Kidney tubule cell (primary cell): ENCODE data around the gene HSBP1L1.
"Not testable (repeated sequence)": the region's sequence is repeated elsewhere in the genome, so short reads cannot be mapped to it uniquely, and the experiment has no call there.

ENCODE experiments used
- DNase-seq: peaks from one replicate; pipeline ENCODE4 v3.0.0-alpha.2; 2018; ENCODE audit warnings: low spot score

HSBP1L1 gene

DNA sequence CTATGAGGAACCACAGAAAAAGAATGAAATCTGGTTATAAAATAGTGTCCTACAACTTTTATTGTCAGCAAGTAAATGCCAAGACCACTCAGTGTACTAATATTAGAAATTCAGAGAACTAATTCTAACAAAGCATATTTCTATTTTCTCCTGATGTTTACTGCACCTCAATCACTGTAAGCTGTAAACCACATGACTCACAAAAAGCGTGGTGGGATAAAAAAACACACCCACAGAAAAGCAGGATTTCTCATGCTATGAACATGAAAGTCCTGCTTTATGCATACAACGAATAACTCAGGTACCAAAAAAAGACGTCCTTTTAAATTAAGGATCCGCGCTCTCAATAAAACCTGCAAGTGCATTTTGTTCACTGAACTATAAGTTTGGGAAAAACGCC is 23.1 kb downstream of the HSBP1L1 start:
- DNase-seq, result no peak

DNA sequence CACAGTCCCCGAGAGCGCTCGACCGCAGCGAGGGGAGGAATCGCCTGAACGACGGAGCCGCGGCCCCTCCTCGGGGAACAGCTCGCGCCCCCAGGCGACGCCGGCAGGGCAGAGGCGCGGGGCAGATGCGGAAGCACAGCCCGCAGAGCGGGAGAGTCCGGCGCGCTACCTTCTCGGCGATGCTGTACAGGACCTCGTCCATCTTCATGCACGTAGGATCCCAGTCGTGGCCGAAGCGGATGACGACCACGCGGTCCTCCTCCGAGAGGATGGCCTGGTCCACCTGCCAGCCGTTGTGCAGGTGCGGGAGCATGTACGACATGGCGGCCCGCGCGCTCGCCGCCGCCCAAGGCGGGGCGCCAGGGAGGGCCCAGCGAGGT is 23.6 kb downstream of the HSBP1L1 start:
- DNase-seq, result peak; percentile 50

DNA sequence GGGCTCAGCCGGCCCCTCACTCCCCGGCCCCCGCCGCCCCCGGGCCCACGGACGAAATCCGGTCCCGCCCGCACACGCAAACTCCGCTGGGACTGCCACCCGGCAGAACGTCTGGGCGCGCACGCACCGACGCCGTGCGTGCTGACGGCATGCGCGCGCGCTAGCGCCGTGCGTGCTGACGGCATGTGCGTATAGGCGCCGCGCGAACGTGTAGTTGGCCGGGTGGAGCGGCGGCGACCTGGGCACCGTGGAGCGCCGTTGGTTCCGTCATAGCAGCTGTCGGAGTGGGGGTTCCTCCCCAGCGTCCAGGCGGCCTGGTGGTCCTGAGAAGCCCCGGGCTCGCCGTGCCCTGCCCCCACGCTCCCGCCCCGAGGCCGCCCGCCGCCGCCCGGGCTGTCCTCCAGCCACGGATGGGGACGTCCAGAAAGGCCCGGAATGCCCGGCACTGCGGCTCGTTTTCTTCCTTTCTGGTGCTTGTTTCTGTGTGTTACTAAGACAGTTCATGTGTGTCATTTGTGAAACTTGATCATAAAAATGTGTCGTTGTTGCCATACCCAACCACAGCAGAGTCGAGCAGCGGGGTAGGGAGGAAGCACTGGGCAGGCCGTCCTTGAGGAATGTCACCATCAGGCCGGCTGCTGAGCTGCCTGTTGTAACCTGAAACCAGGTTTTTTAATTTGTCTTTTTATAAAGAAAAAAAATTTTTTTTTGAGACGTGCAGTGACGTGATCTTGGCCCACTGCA is 24.2 kb downstream of the HSBP1L1 start, which contains the start of gene TXNL4A:
Gene TXNL4A (minus strand): TSS at position 113 of the 744 bp plus-strand sequence. CDS start 171 bp downstream, outside the sequence.
- DNase-seq, result peak; percentile 88

DNA sequence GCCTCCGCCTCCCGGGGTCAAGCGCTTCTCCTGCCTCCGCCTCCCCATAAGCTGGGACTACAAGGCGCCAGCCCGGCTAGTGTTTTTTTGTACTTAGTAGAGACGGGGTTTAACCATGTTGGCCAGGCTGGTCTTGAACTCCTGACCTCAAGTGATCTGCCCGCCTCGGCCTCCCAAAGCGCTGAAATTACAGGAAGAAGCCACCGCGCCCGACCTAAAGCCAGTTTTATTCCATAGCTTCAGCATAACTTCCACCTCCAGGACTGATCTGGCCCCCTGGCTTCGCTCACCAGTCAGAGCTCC is 24.7 kb downstream of the HSBP1L1 start:
- no peak for DNase-seq

DNA sequence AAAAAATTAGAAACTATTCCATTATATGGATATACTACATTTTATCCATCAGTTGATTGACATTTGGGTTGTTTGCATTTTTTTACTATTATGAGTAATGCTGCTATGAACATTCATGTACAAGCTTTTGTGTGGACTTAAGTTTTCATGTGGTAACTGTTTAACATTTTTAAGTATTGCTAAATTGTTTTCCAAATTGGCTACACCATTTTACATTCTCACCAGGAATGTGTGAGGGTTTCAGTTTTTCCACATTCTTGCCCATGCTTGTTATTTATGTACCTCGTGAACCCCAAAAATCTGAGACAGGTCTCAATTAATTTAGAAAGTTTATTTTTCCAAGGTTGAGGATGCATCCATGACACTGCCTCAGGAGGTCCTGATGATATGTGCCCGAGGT is 27.1 kb downstream of the HSBP1L1 start:
- no peak for DNase-seq

DNA sequence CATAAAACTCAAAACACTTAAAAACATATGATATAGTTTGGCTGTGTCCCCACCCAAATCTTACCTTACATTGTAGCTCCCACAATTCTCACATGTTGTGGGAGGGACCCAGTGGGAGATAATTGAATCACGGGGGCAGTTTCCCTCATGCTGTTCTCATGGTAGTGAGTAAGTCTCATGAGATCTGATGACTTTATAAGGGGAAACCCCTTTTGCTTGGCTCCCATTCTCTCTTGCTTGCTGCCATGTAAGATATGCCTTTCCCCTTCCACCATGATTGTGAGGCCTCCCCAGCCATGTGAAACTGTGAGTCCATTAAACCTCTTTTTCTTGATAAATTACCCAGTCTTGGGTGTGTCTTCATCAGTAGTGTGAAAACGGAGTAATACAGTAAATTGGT is 35.3 kb downstream of the HSBP1L1 start:
- DNase-seq, result peak; percentile 35

DNA sequence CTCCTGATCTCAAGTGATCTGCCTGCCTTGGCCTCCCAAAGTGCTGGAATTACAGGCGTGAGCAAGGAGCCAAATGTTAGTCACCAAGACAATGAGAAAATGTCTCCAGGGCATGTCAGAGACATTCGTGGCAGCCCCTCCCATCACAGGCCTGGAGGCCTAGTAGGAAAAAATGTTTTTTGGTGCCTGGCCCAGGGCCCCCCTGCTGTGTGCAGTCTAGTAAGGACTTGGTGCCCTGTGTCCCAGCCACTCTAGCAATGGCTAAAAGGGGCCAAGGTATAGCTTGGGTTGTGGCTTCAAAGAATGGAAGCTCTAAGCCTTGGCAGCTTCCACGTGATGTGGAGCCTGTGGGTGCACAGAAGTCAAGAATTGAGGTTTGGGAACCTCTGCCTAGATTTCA is 36.4 kb downstream of the HSBP1L1 start:
- no peak for DNase-seq

DNA sequence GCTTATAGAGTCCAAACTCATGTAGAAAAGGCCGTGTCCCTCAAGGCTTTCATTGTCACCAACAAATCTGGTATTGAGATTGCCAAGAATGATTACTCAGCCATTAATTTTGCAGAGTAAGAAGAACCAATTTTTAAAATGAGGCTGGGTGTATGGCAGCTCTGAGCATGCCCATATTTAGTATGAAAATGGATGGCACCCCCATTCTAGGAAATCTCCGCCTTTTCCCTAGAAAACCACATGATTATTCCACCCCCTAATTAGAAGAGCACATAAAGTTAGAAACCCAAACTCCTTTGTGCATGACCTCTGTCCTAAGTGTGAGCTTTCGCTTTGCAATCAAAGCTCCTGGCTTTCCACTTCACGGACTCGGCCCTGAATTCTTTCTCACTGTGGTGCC is 38.0 kb downstream of the HSBP1L1 start:
- no peak for DNase-seq

DNA sequence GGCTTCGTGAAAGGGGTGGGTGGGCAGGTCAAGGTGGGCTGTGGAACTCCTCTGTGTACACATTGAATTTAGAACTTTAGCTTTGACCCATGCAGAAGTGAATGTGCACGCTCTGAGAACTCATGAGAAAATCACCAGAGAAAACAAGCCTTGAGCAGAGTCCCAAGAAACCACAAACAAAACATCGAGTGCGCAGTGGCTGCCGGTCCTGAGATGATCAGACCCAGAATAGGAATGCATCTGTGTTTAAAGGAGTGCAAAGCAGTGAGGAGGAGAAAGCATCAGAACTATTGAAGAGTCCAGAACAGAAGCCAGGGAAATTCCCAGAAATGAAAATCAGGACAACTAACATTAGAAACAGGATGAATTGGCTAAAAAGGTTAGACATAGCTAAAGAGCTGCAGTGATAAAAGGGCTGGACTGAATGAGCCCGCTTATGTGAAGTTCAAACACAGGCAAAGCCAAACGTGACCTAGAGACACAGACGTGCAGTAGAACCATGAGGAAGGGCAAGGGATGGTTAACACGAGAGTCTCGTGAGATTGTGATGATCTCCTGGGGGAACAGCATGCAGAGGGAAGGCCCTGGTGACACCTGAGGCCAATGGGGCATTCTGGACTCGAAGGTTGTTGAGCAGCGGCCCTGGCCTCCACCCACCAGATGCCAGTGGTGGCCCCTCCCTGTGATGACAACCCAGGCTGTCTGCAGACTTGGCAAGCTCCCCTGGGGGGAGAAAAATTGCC is 40.3 kb downstream of the HSBP1L1 start:
- DNase-seq, result no peak

DNA sequence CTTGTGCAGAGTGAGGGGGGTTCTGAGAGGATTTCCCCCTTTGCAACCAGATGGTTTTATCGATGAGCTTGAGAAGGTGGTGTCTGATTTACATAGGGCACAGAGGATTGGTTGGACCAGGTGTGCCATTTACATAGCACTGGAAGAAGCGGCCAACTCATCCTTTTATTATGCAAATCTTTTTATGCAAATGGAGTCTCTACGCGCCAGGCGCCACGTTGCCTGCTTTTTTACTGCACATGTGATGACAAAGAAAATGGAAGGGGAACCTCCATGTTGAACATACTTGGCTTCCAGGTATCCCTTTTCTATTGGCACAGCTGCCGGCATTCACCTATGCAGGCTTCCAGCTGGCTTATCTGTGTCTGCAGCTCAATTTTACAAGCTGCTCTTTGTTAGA is 42.3 kb downstream of the HSBP1L1 start:
- no peak for DNase-seq

DNA sequence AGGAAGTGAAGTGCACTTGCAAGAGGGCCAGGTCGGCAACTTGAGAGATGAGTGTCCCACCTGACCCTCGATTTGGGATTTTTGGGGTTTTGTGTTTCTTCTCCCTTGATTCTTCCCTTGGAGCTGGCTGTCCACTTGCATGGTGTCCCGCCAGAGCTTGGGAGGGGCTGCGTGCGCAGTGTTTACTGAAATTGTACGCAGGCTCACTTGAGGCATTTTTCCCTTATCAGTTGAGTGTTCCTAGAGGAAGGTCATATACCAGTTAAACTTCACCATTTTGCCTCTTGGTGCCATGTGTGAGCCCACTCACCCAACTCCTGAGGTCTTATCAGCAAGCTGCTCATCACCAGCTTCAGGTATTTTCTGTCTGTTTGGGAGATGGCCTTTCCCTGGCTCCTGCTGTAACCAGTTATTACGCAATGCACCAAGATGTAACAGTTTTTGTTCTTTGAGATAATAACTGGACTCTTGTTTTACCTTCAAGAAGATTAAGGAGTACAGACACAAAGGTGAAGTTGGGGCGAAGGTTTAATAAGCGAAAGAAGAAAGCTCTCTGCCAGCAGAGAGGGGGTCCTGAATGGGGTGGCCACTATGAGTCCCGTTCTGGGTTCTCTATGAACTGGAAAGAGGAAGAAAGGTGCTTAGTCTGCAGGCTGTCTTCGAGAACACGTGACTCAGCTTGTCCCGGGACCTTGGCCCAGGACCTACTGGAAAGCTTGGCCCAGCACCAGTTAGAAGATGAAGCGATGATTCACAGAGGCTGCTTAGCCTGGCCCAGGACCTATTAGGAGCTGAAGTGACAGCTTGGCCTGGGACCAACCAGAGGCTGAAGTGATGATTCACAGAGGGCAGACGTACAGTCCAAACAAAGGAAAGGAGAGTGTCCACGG is 45.5 kb downstream of the HSBP1L1 start:
- DNase-seq, result peak; percentile 96

DNA sequence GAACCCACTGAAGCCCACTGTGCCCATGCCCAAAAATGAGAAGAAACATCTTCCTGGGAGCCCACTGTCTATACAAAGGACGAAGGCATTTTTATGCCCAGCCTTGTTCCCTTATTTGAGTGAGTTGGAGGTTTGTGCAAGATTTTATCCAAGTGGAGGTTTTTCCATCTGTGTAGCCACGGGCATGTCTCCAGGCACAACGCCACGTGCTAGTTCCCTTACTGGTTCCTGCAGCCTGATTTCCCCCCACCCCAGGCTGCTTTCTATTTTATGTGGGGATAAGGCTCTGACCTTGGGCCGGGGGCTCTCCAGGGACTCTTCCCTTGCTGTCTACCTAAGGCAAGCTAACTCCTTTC is 46.1 kb downstream of the HSBP1L1 start:
- no peak for DNase-seq

DNA sequence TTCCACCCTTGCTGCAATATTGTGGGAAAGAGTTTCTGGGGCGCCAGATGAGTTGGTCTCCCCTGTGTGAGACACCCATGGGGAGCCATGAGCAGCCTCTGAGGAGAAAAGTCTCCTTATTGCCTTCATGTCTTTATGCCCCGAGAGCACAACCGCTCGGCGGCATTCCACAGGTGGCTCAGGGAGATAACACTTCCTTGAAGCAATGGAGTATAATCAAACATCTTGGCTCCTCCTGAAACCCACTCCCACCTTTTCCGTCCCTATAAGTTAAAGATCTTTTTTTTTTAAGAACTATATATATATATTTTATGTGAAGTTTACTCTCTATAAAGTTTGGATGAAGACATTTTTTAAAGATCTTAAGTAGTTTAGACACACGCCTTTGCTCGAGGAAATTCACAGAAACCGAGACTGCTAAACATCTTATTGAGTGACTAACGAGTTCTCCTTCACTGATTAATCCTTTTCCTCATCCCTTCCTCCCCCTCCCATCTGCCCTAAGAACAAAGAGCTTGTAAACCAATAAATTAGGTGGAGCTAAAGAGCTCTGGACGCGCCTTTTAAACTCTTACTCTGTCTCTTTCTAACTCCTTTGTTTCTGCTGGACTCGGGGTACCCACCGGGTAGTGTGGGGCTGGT is 47.2 kb downstream of the HSBP1L1 start:
- not testable (repeated sequence) for DNase-seq

DNA sequence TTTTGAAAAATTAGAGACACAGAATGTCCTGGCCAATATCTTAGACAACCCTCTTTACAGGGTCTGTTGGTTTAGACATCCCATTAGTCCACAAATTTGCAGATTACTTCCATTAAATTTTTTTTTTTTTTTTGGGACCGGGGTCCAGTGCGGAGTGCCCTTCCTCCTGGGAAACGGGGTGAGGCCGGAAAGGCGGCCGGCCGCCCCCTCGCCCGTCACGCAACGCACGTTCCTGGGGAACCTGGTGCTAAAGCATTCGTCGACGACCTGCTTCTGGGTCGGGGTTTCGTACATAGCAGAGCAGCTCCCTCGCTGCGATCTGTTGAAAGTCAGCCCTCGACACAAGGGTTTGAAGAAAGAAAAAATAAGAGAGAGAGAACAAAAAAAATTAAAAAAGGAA is 48.3 kb downstream of the HSBP1L1 start:
- DNase-seq, result no peak
